K562 (cell line): ENCODE results near the gene DEDD2. TPM values are rescaled to one million over a fixed set of nuclear protein-coding genes. Genes with fewer than 3 reads are reported as not detected.

Experiments
- MCM3 ChIP-seq: fragments of 450-650 bp; IDR thresholded peaks from 2 replicates; pipeline ENCODE4 v1.6.1; 2016
- NCOA1 ChIP-seq: fragments of 450-650 bp; IDR thresholded peaks from 2 replicates; pipeline ENCODE4 v1.6.1; 2016; ENCODE audit warnings: low read depth
- RAD21 ChIP-seq, 2 experiments: fragments of 250-450 bp in 1 of 2; fragments of 450-650 bp in 1 of 2; sonication (Bioruptor Pico) in 1 of 2; formaldehyde crosslinking in 1 of 2; IDR thresholded peaks in 1 of 2; conservative IDR thresholded peaks in 1 of 2; 2 replicates each; pipeline versions ENCODE4 v1.4.0 to v1.8.0; 2020 to 2022; ENCODE audit warnings: mild to moderate bottlenecking in 2 of 2, moderate library complexity in 1 of 2
- RBM17 ChIP-seq: fragments of 200-400 bp; formaldehyde crosslinking; IDR thresholded peaks from 2 replicates; pipeline ENCODE4 v1.6.1; 2017; ENCODE audit warnings: low read depth, mild to moderate bottlenecking, low read length, borderline replicate concordance
- RBM39 ChIP-seq: fragments of 200-400 bp; formaldehyde crosslinking; optimal IDR thresholded peaks from 2 replicates; pipeline ENCODE3; 2018; ENCODE audit warnings: low read depth, low read length
- RCOR1 ChIP-seq, 2 experiments: IDR thresholded peaks; 2 replicates each; pipeline ENCODE4 v1.6.1; 2012; ENCODE audit warnings: low read depth in 2 of 2, low read length in 2 of 2, borderline replicate concordance in 1 of 2, improper control_type of control experiment in 1 of 2
- RUNX1 ChIP-seq: sonication (generic); IDR thresholded peaks from 2 replicates; pipeline ENCODE4 v1.6.1; 2016; ENCODE audit warnings: antibody characterized with exemption, low read depth
- SLC30A9 ChIP-seq: fragments of 250-450 bp; sonication (Bioruptor Pico); IDR thresholded peaks from 2 replicates; pipeline ENCODE4 v1.8.0; 2022; ENCODE audit warnings: mild to moderate bottlenecking, moderate library complexity
- SMAD3 ChIP-seq: fragments of 450-650 bp; formaldehyde crosslinking; conservative IDR thresholded peaks from 2 replicates; pipeline ENCODE4 v1.4.0; 2020; ENCODE audit warnings: mild to moderate bottlenecking
- TAF9B ChIP-seq: fragments of 450-650 bp; IDR thresholded peaks from 2 replicates; pipeline ENCODE4 v1.6.1; 2018; ENCODE audit warnings: mild to moderate bottlenecking; ENCODE audit not compliant: partially characterized antibody
- YY1 ChIP-seq, 3 experiments: IDR thresholded peaks; 2 replicates each; pipeline ENCODE4 v1.6.1; 2011; ENCODE audit warnings: low read length in 2 of 3, mild to moderate bottlenecking in 2 of 3, moderate library complexity in 2 of 3, borderline replicate concordance in 1 of 3, control low read depth in 1 of 3, low read depth in 1 of 3; ENCODE audit not compliant: insufficient read depth in 3 of 3, insufficient replicate concordance in 2 of 3, control insufficient read depth in 1 of 3, insufficient read length in 1 of 3; ENCODE audit errors: extremely low read depth in 1 of 3
- ZNF146 ChIP-seq: IDR thresholded peaks from one replicate; pipeline ENCODE4 v1.6.1; 2018; ENCODE audit warnings: missing compliant biosample characterization; ENCODE audit not compliant: unreplicated experiment
- ZNF764 ChIP-seq: fragments of 250-450 bp; sonication (Bioruptor Pico); IDR thresholded peaks from 2 replicates; pipeline ENCODE4 v1.4.0; 2020; ENCODE audit warnings: low read depth, mild to moderate bottlenecking, moderate library complexity
- ZNF77 ChIP-seq: fragments of 250-450 bp; sonication (Bioruptor Pico); IDR thresholded peaks from 2 replicates; pipeline ENCODE4 v1.5.0; 2020
- ZNF785 ChIP-seq: fragments of 250-450 bp; sonication (Bioruptor Pico); IDR thresholded peaks from 2 replicates; pipeline ENCODE4 v1.4.0; 2020; ENCODE audit warnings: mild to moderate bottlenecking
- polyA plus RNA-seq, 8 experiments: library from polyadenylated mRNA; depleted of rRNA in 4 of 8; stranded (reverse) in 5 of 8; unstranded in 3 of 8; fragments of >200 nt; fragmentation: Nextera tagmentation in 2 of 8; fragmentation: Illumina TruSeq in 1 of 8; extraction: Ambion mirVana in 2 of 8; extraction: Trizol in 1 of 8; gene quantifications; 2 replicates each; pipeline versions ENCODE4 v1.2.1 to v1.2.3, GENCODE V29; 2011 to 2014; ENCODE audit warnings: inconsistent platforms in 1 of 8, missing spikeins in 1 of 8
- total RNA-seq, 7 experiments: library from RNA; depleted of rRNA in 6 of 7; stranded (reverse); fragments of >200 nt in 6 of 7; fragmentation: Illumina TruSeq in 2 of 7; extraction: Trizol in 2 of 7; gene quantifications; 2 replicates each; pipeline versions ENCODE4 v1.2.1 to v1.2.3, GENCODE V29; 2011 to 2021; ENCODE audit warnings: low replicate concordance in 1 of 7
- TF ChIP-seq, protein P1 (sequence below): fragments of 450-650 bp; IDR thresholded peaks from one replicate; pipeline ENCODE4 v1.6.1; 2018; ENCODE audit warnings: mild to moderate bottlenecking, moderate library complexity; ENCODE audit not compliant: partially characterized antibody
- TF ChIP-seq, protein P2 (sequence below), 2 experiments: fragments of 200-800 bp in 1 of 2; sonication (Bioruptor generic) in 1 of 2; sonication (generic) in 1 of 2; formaldehyde crosslinking in 1 of 2; IDR thresholded peaks in 1 of 2; conservative IDR thresholded peaks in 1 of 2; 2 replicates each; pipeline versions ENCODE4 v1.5.0 to v1.6.1; 2016 to 2020; ENCODE audit warnings: missing compliant biosample characterization in 1 of 2, missing genetic modification characterization in 1 of 2, missing genetic modification reagents in 1 of 2
- TF ChIP-seq, protein P3 (sequence below): sonication (generic); formaldehyde crosslinking; IDR thresholded peaks from 2 replicates; pipeline ENCODE4 v1.8.1; 2022; ENCODE audit warnings: missing genetic modification reagents
- TF ChIP-seq, protein P4 (sequence below): fragments of 250-450 bp; sonication (Bioruptor Pico); IDR thresholded peaks from 2 replicates; pipeline ENCODE4 v1.4.0; 2020; ENCODE audit warnings: mild to moderate bottlenecking, moderate library complexity, borderline replicate concordance

DEDD2 gene
- total and polyA plus RNA-seq, 9 of the 15 experiments (the other 6 are each of a cell fraction or from before 2014, with no cell fraction given): 4.3 to 43.0 (median 29.2) TPM

DNA sequence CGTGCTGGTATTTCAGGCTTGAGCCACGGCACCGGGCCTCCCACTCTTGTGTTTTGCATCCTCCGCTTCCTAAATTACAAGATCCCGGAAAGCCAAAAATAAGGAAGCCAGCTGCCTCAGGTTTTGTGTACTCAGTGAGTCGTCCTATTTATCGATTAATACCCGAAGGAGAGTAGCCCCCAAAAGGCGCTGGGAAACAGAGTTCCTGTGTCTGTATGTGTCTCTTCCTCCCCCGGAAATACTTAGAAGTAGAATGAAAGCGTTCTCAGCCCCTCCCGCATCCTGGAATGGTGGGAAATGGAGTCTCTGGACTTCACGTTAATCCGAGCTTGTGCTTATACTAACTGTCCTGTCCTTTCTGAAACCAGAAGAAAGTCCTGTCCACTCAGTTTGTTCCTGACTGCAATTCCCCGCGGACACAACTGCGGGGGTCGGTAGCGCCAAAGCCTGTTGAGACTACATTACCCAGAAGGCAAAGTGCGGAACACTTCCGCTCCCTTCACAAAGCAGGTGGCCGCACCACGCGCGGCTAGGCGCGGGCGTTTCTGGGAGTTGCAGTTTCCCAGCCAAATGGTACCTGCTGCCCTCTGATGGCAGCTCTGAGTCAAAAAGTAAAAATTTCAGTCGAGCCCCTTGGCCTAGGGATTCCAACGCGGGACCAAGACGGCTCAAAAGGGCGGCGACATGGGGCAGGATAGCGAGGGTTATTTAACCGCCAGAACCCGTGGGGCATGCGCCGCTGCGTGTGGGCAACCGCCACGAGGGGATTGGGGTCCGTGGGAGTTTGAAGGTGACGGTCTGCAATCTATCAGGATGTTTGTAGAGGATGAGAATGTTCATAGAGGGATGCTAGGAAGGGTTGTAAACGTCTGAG lies 27.1 kb upstream of the DEDD2 start (continued):
- TF ChIP-seq, protein P1, sequence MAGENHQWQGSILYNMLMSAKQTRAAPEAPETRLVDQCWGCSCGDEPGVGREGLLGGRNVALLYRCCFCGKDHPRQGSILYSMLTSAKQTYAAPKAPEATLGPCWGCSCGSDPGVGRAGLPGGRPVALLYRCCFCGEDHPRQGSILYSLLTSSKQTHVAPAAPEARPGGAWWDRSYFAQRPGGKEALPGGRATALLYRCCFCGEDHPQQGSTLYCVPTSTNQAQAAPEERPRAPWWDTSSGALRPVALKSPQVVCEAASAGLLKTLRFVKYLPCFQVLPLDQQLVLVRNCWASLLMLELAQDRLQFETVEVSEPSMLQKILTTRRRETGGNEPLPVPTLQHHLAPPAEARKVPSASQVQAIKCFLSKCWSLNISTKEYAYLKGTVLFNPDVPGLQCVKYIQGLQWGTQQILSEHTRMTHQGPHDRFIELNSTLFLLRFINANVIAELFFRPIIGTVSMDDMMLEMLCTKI: no peak
- TF ChIP-seq RBM17 (no peak), YY1 (IDR thresholded peaks at IDR 0.05; ENCODE audit: borderline replicate concordance in 1 of 3, control insufficient read depth in 1 of 3, extremely low read depth in 1 of 3, insufficient read depth in 3 of 3, insufficient read length in 1 of 3, insufficient replicate concordance in 2 of 3, low read depth in 1 of 3, low read length in 2 of 3) (peak in 1 of 3 experiments; percentile 55), ZNF785 (no peak), ZNF146 (no peak), ZNF77 (CRISPR knock-in tag) (no peak), MCM3 (no peak), SLC30A9 (CRISPR knock-in tag) (no peak), NCOA1 (no peak), RAD21 (CRISPR knock-in tag; conservative IDR thresholded peaks at IDR 0.05 in 1 of 2, IDR thresholded peaks at IDR 0.05 in 1 of 2) (peak; percentile 44; a peak in 3 of 4 replicates), SMAD3 (0 out of 2 replicates have a peak, but pooled peaks have one; percentile 71), RUNX1 (no peak), TAF9B (no peak), RCOR1 (IDR thresholded peaks at IDR 0.05; ENCODE audit: borderline replicate concordance in 1 of 2, low read depth in 2 of 2, low read length in 2 of 2) (peak in 1 of 2 experiments; percentile 43; a peak in 1 of 4 replicates), RBM39 (peak; percentile 32), ZNF764 (no peak)
- TF ChIP-seq, protein P2, sequence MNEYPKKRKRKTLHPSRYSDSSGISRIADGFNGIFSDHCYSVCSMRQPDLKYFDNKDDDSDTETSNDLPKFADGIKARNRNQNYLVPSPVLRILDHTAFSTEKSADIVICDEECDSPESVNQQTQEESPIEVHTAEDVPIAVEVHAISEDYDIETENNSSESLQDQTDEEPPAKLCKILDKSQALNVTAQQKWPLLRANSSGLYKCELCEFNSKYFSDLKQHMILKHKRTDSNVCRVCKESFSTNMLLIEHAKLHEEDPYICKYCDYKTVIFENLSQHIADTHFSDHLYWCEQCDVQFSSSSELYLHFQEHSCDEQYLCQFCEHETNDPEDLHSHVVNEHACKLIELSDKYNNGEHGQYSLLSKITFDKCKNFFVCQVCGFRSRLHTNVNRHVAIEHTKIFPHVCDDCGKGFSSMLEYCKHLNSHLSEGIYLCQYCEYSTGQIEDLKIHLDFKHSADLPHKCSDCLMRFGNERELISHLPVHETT (CRISPR knock-in tag; conservative IDR thresholded peaks at IDR 0.05 in 1 of 2, IDR thresholded peaks at IDR 0.05 in 1 of 2): peak in 1 of 2 experiments; percentile 55; a peak in 2 of 4 replicates
- TF ChIP-seq, protein P3, sequence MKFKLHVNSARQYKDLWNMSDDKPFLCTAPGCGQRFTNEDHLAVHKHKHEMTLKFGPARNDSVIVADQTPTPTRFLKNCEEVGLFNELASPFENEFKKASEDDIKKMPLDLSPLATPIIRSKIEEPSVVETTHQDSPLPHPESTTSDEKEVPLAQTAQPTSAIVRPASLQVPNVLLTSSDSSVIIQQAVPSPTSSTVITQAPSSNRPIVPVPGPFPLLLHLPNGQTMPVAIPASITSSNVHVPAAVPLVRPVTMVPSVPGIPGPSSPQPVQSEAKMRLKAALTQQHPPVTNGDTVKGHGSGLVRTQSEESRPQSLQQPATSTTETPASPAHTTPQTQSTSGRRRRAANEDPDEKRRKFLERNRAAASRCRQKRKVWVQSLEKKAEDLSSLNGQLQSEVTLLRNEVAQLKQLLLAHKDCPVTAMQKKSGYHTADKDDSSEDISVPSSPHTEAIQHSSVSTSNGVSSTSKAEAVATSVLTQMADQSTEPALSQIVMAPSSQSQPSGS (CRISPR knock-in tag): no peak
- TF ChIP-seq, protein P4, sequence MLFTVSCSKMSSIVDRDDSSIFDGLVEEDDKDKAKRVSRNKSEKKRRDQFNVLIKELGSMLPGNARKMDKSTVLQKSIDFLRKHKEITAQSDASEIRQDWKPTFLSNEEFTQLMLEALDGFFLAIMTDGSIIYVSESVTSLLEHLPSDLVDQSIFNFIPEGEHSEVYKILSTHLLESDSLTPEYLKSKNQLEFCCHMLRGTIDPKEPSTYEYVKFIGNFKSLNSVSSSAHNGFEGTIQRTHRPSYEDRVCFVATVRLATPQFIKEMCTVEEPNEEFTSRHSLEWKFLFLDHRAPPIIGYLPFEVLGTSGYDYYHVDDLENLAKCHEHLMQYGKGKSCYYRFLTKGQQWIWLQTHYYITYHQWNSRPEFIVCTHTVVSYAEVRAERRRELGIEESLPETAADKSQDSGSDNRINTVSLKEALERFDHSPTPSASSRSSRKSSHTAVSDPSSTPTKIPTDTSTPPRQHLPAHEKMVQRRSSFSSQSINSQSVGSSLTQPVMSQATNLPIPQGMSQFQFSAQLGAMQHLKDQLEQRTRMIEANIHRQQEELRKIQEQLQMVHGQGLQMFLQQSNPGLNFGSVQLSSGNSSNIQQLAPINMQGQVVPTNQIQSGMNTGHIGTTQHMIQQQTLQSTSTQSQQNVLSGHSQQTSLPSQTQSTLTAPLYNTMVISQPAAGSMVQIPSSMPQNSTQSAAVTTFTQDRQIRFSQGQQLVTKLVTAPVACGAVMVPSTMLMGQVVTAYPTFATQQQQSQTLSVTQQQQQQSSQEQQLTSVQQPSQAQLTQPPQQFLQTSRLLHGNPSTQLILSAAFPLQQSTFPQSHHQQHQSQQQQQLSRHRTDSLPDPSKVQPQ: no peak
